Measurements from ENCODE around the gene BAZ2B. TPM values are rescaled to one million over a fixed set of nuclear protein-coding genes. Genes with fewer than 3 reads are reported as not detected.
"Not testable (repeated sequence)": the region's sequence is repeated elsewhere in the genome, so short reads cannot be mapped to it uniquely, and the experiment has no call there.

The BAZ2B gene
- total and polyA plus RNA-seq, 4 donors: 18.3 to 266 (median 39.5) TPM

DNA sequence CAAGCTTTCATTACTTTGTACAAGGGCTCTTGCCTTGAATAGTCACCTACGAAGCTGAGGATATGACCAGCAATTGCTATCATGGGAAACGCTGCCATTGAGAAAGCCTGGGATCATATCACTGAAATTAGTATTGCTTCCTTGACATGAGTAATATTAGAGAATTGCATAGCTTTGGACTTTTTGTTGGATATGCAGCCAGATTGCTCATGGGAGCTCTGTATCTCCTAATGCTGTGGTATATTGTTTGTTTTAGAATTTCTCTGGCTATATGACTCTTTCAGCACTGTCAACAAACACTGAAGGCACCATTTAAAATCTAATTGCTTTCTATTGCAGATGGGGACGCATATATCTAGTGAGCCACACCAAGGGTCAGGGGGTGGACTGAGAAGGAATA is 249.8 kb downstream of the BAZ2B start:
- Histone ChIP-seq H3K4me3 (no peak overlapping the region), H3K9me3 (ENCODE audit: control insufficient read depth in 4 of 4, insufficient read depth in 3 of 4, low read length in 3 of 4) (no peaks in the 10 kb centered on the region), H3K27ac (ENCODE audit: low read depth in 1 of 2, low read length in 1 of 2) (no peak overlapping the region), H3K27me3 (ENCODE audit: control insufficient read depth in 3 of 3, insufficient read depth in 3 of 3, low read length in 2 of 3) (no peaks in the 10 kb centered on the region), H3K36me3 (ENCODE audit: control insufficient read depth in 4 of 4, insufficient read depth in 4 of 4, low read length in 4 of 4) (peaks cover 20 to 61% (median 34%) of the 10 kb centered on the region in 4 donors), H3K9ac (ENCODE audit: insufficient read depth in 1 of 2, low read length in 2 of 2) (no peak overlapping the region), H3K4me1 (ENCODE audit: control insufficient read depth in 5 of 5, insufficient read depth in 5 of 5, low read length in 5 of 5) (no peaks in the 10 kb centered on the region)
- 97 to 99% methylated on average over 3 of the region's 3 CpGs for WGBS, 2 donors
- no peak for ATAC-seq (ENCODE audit: insufficient read depth, low FRiP score)
- TF ChIP-seq, protein P1, sequence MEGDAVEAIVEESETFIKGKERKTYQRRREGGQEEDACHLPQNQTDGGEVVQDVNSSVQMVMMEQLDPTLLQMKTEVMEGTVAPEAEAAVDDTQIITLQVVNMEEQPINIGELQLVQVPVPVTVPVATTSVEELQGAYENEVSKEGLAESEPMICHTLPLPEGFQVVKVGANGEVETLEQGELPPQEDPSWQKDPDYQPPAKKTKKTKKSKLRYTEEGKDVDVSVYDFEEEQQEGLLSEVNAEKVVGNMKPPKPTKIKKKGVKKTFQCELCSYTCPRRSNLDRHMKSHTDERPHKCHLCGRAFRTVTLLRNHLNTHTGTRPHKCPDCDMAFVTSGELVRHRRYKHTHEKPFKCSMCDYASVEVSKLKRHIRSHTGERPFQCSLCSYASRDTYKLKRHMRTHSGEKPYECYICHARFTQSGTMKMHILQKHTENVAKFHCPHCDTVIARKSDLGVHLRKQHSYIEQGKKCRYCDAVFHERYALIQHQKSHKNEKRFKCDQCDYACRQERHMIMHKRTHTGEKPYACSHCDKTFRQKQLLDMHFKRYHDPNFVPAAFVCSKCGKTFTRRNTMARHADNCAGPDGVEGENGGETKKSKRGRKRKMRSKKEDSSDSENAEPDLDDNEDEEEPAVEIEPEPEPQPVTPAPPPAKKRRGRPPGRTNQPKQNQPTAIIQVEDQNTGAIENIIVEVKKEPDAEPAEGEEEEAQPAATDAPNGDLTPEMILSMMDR (IDR thresholded peaks at IDR 0.05; ENCODE audit: control extremely low read depth, extremely low read depth): no peak
- DNase-seq: no peak

DNA sequence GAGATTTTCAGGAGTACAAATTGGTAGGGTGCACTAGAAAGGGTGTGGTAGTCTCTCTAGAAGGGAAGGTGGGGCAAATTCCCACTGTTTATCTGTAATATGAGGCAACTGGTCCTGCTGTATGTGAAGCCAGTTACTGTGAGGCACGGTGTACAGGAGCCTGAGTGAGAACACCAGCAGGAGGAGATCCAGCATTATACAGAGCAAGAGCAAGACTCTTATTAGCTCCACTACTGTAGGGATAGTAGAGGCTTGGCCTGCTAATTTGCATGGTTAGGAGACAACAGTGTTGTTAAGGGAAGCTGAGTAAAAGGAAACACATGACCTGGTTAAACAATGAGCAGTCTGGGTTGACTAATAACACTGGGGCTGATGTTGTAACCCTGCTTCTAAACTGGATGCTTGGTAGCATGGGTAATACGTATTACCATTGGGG is 253.5 kb downstream of the BAZ2B start:
- H3K27me3 ChIP-seq (ENCODE audit: control insufficient read depth in 3 of 3, insufficient read depth in 3 of 3, low read length in 2 of 3): no peaks in the 10 kb centered on the region
- H3K27ac ChIP-seq (ENCODE audit: low read depth in 1 of 2, low read length in 1 of 2): peak overlapping the region in 1 of 2 donors; percentile 62
- H3K36me3 ChIP-seq (ENCODE audit: control insufficient read depth in 4 of 4, insufficient read depth in 4 of 4, low read length in 4 of 4): peaks cover 14 to 44% (median 27%) of the 10 kb centered on the region in 4 donors
- H3K9ac ChIP-seq (ENCODE audit: insufficient read depth in 1 of 2, low read length in 2 of 2): no peak overlapping the region
- TF ChIP-seq, protein P1 (IDR thresholded peaks at IDR 0.05; ENCODE audit: control extremely low read depth, extremely low read depth): no peak
- H3K4me3 ChIP-seq: no peak overlapping the region
- H3K4me1 ChIP-seq (ENCODE audit: control insufficient read depth in 5 of 5, insufficient read depth in 5 of 5, low read length in 5 of 5): no peaks in the 10 kb centered on the region
- ATAC-seq (ENCODE audit: insufficient read depth, low FRiP score): no peak
- H3K9me3 ChIP-seq (ENCODE audit: control insufficient read depth in 4 of 4, insufficient read depth in 3 of 4, low read length in 3 of 4): no peaks in the 10 kb centered on the region
- peak in 1 of 3 donors; percentile 4 for DNase-seq
- WGBS, 2 donors: 49 to 71% methylated on average over 2 of the region's 2 CpGs

DNA sequence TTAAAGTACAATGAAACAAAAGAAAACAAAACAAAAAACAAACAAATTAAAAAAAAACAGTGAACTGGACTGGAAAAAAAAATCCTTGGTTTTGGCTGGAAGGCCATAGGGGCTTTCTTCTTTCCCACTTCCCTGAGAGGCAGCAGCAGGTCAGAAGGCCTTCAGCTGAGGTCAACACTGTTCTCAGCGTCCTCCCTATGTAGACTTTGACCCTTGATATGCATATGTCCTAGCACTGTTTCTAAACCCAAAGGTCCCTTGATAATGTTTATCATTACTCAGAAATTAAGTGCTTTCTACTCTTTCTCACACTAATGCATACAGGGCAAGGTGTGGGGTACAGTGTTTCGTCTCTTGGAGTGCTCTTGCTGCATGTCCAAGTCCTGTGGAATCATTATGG is 254.3 kb downstream of the BAZ2B start:
- Histone ChIP-seq H3K4me1 (ENCODE audit: control insufficient read depth in 5 of 5, insufficient read depth in 5 of 5, low read length in 5 of 5) (no peaks in the 10 kb centered on the region), H3K9me3 (ENCODE audit: control insufficient read depth in 4 of 4, insufficient read depth in 3 of 4, low read length in 3 of 4) (no peaks in the 10 kb centered on the region), H3K27ac (ENCODE audit: low read depth in 1 of 2, low read length in 1 of 2) (no peak overlapping the region), H3K36me3 (ENCODE audit: control insufficient read depth in 4 of 4, insufficient read depth in 4 of 4, low read length in 4 of 4) (peaks cover 14 to 41% (median 25%) of the 10 kb centered on the region in 4 donors), H3K9ac (ENCODE audit: insufficient read depth in 1 of 2, low read length in 2 of 2) (no peak overlapping the region), H3K4me3 (no peak overlapping the region), H3K27me3 (ENCODE audit: control insufficient read depth in 3 of 3, insufficient read depth in 3 of 3, low read length in 2 of 3) (no peaks in the 10 kb centered on the region)
- ATAC-seq (ENCODE audit: insufficient read depth, low FRiP score): no peak
- TF ChIP-seq, protein P1 (IDR thresholded peaks at IDR 0.05; ENCODE audit: control extremely low read depth, extremely low read depth): no peak
- 95 to 98% methylated on average over 2 of the region's 2 CpGs for WGBS, 2 donors
- no peak for DNase-seq

DNA sequence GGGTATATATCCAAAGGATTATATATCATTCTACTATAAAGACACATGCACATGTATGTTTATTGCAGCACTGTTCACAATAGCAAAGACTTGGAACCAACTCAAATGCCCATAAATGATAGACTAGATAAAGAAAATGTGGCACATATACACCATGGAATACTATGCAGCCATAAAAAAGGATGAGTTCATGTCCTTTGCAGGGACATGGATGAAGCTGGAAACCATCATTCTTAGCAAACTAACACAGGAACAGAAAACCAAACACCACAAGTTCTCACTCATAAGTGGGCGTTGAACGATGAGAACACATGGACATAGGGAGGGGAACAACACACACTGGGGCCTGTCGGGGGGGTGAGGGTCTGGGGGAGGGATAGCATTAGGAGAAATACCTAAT is 254.7 kb downstream of the BAZ2B start:
- ATAC-seq (ENCODE audit: insufficient read depth, low FRiP score); DNase-seq; H3K9me3 ChIP-seq (ENCODE audit: control insufficient read depth in 4 of 4, insufficient read depth in 3 of 4, low read length in 3 of 4); H3K9ac ChIP-seq (ENCODE audit: insufficient read depth in 1 of 2, low read length in 2 of 2); H3K27ac ChIP-seq (ENCODE audit: low read depth in 1 of 2, low read length in 1 of 2); H3K4me1 ChIP-seq (ENCODE audit: control insufficient read depth in 5 of 5, insufficient read depth in 5 of 5, low read length in 5 of 5); H3K27me3 ChIP-seq (ENCODE audit: control insufficient read depth in 3 of 3, insufficient read depth in 3 of 3, low read length in 2 of 3); H3K4me3 ChIP-seq: not testable (repeated sequence)
- H3K36me3 ChIP-seq (ENCODE audit: control insufficient read depth in 4 of 4, insufficient read depth in 4 of 4, low read length in 4 of 4): peaks cover 14 to 41% (median 22%) of the 10 kb centered on the region in 4 donors
- WGBS, 2 donors: 98 to 99% methylated on average over 3 of the region's 3 CpGs
